ENCODE results near the gene SLC17A7.
A peak's percentile ranks its signal among the peaks of the same experiment; 100 is the strongest.

Gene SLC17A7

GRCh38 chr19:49443366-49444099 is 2.2 kb upstream of the SLC17A7 start (continued):
- TF ChIP-seq, protein P1, sequence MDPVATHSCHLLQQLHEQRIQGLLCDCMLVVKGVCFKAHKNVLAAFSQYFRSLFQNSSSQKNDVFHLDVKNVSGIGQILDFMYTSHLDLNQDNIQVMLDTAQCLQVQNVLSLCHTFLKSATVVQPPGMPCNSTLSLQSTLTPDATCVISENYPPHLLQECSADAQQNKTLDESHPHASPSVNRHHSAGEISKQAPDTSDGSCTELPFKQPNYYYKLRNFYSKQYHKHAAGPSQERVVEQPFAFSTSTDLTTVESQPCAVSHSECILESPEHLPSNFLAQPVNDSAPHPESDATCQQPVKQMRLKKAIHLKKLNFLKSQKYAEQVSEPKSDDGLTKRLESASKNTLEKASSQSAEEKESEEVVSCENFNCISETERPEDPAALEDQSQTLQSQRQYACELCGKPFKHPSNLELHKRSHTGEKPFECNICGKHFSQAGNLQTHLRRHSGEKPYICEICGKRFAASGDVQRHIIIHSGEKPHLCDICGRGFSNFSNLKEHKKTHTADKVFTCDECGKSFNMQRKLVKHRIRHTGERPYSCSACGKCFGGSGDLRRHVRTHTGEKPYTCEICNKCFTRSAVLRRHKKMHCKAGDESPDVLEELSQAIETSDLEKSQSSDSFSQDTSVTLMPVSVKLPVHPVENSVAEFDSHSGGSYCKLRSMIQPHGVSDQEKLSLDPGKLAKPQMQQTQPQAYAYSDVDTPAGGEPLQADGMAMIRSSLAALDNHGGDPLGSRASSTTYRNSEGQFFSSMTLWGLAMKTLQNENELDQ (tag by site-specific recombination; IDR thresholded peaks at IDR 0.05; ENCODE audit: low read depth): no peak
- TF ChIP-seq ZNF19 (tag by site-specific recombination; IDR thresholded peaks at IDR 0.05; ENCODE audit: low read depth): no peak
- TF ChIP-seq PRDM10 (tag by site-specific recombination; IDR thresholded peaks at IDR 0.05): peak; percentile 85
- TF ChIP-seq, protein P2, sequence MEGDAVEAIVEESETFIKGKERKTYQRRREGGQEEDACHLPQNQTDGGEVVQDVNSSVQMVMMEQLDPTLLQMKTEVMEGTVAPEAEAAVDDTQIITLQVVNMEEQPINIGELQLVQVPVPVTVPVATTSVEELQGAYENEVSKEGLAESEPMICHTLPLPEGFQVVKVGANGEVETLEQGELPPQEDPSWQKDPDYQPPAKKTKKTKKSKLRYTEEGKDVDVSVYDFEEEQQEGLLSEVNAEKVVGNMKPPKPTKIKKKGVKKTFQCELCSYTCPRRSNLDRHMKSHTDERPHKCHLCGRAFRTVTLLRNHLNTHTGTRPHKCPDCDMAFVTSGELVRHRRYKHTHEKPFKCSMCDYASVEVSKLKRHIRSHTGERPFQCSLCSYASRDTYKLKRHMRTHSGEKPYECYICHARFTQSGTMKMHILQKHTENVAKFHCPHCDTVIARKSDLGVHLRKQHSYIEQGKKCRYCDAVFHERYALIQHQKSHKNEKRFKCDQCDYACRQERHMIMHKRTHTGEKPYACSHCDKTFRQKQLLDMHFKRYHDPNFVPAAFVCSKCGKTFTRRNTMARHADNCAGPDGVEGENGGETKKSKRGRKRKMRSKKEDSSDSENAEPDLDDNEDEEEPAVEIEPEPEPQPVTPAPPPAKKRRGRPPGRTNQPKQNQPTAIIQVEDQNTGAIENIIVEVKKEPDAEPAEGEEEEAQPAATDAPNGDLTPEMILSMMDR (tag by site-specific recombination; IDR thresholded peaks at IDR 0.05): peak; percentile 99
- TF ChIP-seq, protein P3, sequence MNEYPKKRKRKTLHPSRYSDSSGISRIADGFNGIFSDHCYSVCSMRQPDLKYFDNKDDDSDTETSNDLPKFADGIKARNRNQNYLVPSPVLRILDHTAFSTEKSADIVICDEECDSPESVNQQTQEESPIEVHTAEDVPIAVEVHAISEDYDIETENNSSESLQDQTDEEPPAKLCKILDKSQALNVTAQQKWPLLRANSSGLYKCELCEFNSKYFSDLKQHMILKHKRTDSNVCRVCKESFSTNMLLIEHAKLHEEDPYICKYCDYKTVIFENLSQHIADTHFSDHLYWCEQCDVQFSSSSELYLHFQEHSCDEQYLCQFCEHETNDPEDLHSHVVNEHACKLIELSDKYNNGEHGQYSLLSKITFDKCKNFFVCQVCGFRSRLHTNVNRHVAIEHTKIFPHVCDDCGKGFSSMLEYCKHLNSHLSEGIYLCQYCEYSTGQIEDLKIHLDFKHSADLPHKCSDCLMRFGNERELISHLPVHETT (tag by site-specific recombination; IDR thresholded peaks at IDR 0.05): 0 out of 2 replicates have a peak, but pooled peaks have one; percentile 34
- peak; percentile 93 for TF ChIP-seq ZEB2 (tag by site-specific recombination; IDR thresholded peaks at IDR 0.05)
- no peak for TF ChIP-seq ZNF133 (tag by site-specific recombination; IDR thresholded peaks at IDR 0.05)
- TF ChIP-seq ZNF600 (tag by site-specific recombination; IDR thresholded peaks at IDR 0.05): peak; percentile 56; the same call in 1 of the 2 replicates
- TF ChIP-seq FEZF1 (tag by site-specific recombination; IDR thresholded peaks at IDR 0.05): no peak
- no peak for TF ChIP-seq ZNF175 (tag by site-specific recombination; IDR thresholded peaks at IDR 0.05)
- peak; percentile 62 for TF ChIP-seq BCL11A (tag by site-specific recombination; IDR thresholded peaks at IDR 0.05; ENCODE audit: low read depth)

DNA sequence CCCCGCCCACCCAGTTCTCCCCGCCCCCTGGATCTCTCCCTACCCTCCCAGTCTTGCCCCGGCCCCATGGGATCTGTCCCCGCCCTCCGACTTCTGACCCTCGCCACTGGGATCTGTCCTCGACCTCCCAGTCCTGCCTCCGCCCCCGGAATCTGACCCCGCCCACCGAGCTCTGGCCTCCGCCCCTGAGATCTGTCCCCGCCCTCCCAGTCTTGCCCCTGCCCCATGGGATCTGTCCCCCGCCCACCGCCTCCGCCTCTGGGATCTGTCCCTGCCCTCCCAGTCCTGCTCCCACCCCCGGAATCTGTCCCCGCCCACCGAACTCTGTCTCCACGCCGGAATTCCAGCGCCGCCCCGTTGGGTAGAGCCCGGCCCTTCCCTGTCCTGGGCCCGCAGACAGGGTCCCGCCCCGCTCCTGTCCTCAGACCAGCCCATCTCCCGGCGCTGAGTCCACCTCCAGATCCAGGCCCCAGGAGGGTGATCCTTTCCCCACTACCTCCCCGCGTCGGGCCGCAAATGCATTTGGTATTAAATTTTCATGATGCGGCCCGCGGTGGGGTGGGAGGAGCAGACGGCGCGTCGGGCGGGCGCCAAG is 1.5 kb upstream of the SLC17A7 start:
- POLR2A ChIA-PET: interaction anchor here (0.6 to 2.3 kb wide), 10 partner anchors 9 to 80 kb away, joined by 3 to 28 read pairs (median 3); partner anchors contain the start of genes ALDH16A1, PIH1D1 and TEAD2
- Histone ChIP-seq H3K4me1 (ENCODE audit: control insufficient read depth, insufficient read depth, low read length) (peaks cover 7% of the 10 kb centered on the region), H3K4me3 (ENCODE audit: low read depth, low read length) (peak overlapping the region; percentile 60), H3K27ac (ENCODE audit: extremely low read depth, low read depth, low read length) (peak overlapping the region; percentile 50), H3K9me3 (ENCODE audit: control insufficient read depth, insufficient read depth, low read depth, low read length) (no peaks in the 10 kb centered on the region), H3K36me3 (ENCODE audit: control insufficient read depth in 2 of 2, insufficient read depth in 1 of 2, low read length in 2 of 2) (peaks cover 0 to 16% of the 10 kb centered on the region in 2 experiments; a peak in 2 of 3 replicates)
- CTCF ChIA-PET: interaction anchor here (0.7 to 2.3 kb wide), 20 partner anchors 9 to 915 kb away, joined by 3 to 59 read pairs (median 3); partner anchors contain the start of genes GFY and PIH1D1
- no peak for TF ChIP-seq REPIN1 (tag by site-specific recombination; IDR thresholded peaks at IDR 0.05; ENCODE audit: low read depth)
- TF ChIP-seq ZSCAN23 (tag by site-specific recombination; IDR thresholded peaks at IDR 0.05): no peak
- TF ChIP-seq ZNF629 (tag by site-specific recombination; IDR thresholded peaks at IDR 0.05): no peak
- TF ChIP-seq ZNF626 (tag by site-specific recombination; IDR thresholded peaks at IDR 0.05): no peak
- peak; percentile 17; the same call in 1 of the 2 replicates for TF ChIP-seq KLF10 (tag by site-specific recombination; IDR thresholded peaks at IDR 0.05)
- TF ChIP-seq EGR2 (tag by site-specific recombination; IDR thresholded peaks at IDR 0.05; ENCODE audit: low read depth): peak; percentile 45
- TF ChIP-seq ZNF580 (tag by site-specific recombination; IDR thresholded peaks at IDR 0.05): no peak
- TF ChIP-seq PRDM10 (tag by site-specific recombination; IDR thresholded peaks at IDR 0.05): no peak; the same call in 1 of the 2 replicates

Data from HEK293 (cell line).